Smooth muscle cell (in vitro differentiated cells): ENCODE measurements around the gene PACSIN2. TPM values are rescaled to one million over a fixed set of nuclear protein-coding genes. Genes with fewer than 3 reads are reported as not detected.

Experiments used
- DNase-seq: peaks from one replicate; lab custom pipeline; 2025; ENCODE audit not compliant: unreplicated experiment; lab: John Stamatoyannopoulos, UW
- H2AFZ ChIP-seq: fragments of 200-600 bp; sonication (generic); 2 replicates; pipeline ENCODE4 v1.6.0; 2016; ENCODE audit warnings: antibody characterized with exemption, low read depth, mild to moderate bottlenecking
- H3F3A ChIP-seq: fragments of 200-600 bp; sonication (generic); 2 replicates; pipeline ENCODE4 v1.6.0; 2017; ENCODE audit warnings: antibody characterized with exemption, low read depth
- H3K27ac ChIP-seq: fragments of 200-600 bp; sonication (generic); 2 replicates; pipeline ENCODE4 v1.5.1; 2016; ENCODE audit warnings: low read depth, mild to moderate bottlenecking
- H3K27me3 ChIP-seq: fragments of 200-600 bp; sonication (generic); 2 replicates; pipeline ENCODE4 v1.6.1; 2016; ENCODE audit warnings: low read depth, mild to moderate bottlenecking
- H3K36me3 ChIP-seq: fragments of 200-600 bp; sonication (generic); 2 replicates; pipeline ENCODE4 v1.5.1; 2016; ENCODE audit warnings: low read depth
- H3K4me1 ChIP-seq: fragments of 200-600 bp; sonication (generic); 2 replicates; pipeline ENCODE4 v1.5.1; 2016; ENCODE audit warnings: low read depth
- H3K4me2 ChIP-seq: fragments of 200-600 bp; sonication (generic); 2 replicates; pipeline ENCODE4 v1.6.0; 2016; ENCODE audit warnings: mild to moderate bottlenecking
- H3K4me3 ChIP-seq: fragments of 200-600 bp; sonication (generic); 2 replicates; pipeline ENCODE4 v1.5.1; 2016; ENCODE audit warnings: mild to moderate bottlenecking
- H3K79me2 ChIP-seq: fragments of 200-600 bp; sonication (generic); 2 replicates; pipeline ENCODE4 v1.6.0; 2016; ENCODE audit warnings: low read depth, mild to moderate bottlenecking
- H3K9ac ChIP-seq: fragments of 200-600 bp; sonication (generic); 2 replicates; pipeline ENCODE4 v1.6.0; 2016; ENCODE audit warnings: low read depth
- H3K9me3 ChIP-seq: fragments of 200-600 bp; sonication (generic); replicated peaks from 2 replicates; pipeline ENCODE4 v1.5.1; 2016; ENCODE audit warnings: low read depth
- H4K20me1 ChIP-seq: fragments of 200-600 bp; sonication (generic); 2 replicates; pipeline ENCODE4 v1.6.0; 2016; ENCODE audit warnings: low read depth
- CTCF ChIP-seq: fragments of 200-600 bp; sonication (generic); IDR thresholded peaks from 2 replicates; pipeline ENCODE4 v1.5.1; 2017; ENCODE audit warnings: borderline replicate concordance, mild to moderate bottlenecking, antibody characterized with exemption; ENCODE audit not compliant: insufficient read depth, poor library complexity, severe bottlenecking
- WGBS: methylation state at CpG from one replicate; pipeline ENCODE4 v1.1.7; 2016; ENCODE audit warnings: low lambda C conversion rate; 5-methylcytosine and 5-hydroxymethylcytosine counted together
- polyA plus RNA-seq: library from polyadenylated mRNA; unstranded; fragments of >200 nt; fragmentation: Nextera tagmentation; extraction: Ambion mirVana; gene quantifications from 2 replicates; pipeline ENCODE4 v1.2.1, GENCODE V29; 2016
- total RNA-seq: library from RNA; depleted of rRNA; stranded (reverse); fragments of >200 nt; gene quantifications from 2 replicates; pipeline ENCODE4 v1.2.3, GENCODE V29; 2014

PACSIN2 gene
- total and polyA plus RNA-seq, 2 experiments from 2014 or later, result 34.7 to 41.1 TPM

- Histone ChIP-seq H3K36me3 (no peaks in the 10 kb centered on the region), H3K4me3 (no peak overlapping the region), H3K9me3 (no peaks in the 10 kb centered on the region), H3F3A (no peaks in the 10 kb centered on the region), H3K9ac (no peak overlapping the region), H3K27ac (no peak overlapping the region), H3K79me2 (peaks cover 2% of the 10 kb centered on the region), H4K20me1 (peaks cover 58% of the 10 kb centered on the region), H2AFZ (no peak overlapping the region), H3K4me1 (no peaks in the 10 kb centered on the region), H3K4me2 (no peak overlapping the region), H3K27me3 (no peaks in the 10 kb centered on the region)
- TF ChIP-seq CTCF, result no peak
- DNase-seq, result no peak
- 99% methylated on average over 3 of the region's 3 CpGs for WGBS
Observed at GRCh38 chr22:42891696-42892095, 123.3 kb downstream of the PACSIN2 start.

- Histone ChIP-seq H4K20me1 (peaks cover 51% of the 10 kb centered on the region), H3K9me3 (no peaks in the 10 kb centered on the region), H3K36me3 (no peaks in the 10 kb centered on the region), H3K4me2 (no peak overlapping the region), H2AFZ (no peak overlapping the region), H3K27me3 (no peaks in the 10 kb centered on the region), H3K4me3 (no peak overlapping the region), H3K4me1 (no peaks in the 10 kb centered on the region), H3K27ac (no peak overlapping the region), H3K79me2 (no peaks in the 10 kb centered on the region), H3K9ac (no peak overlapping the region), H3F3A (no peaks in the 10 kb centered on the region)
- 97% methylated on average over 12 of the region's 13 CpGs for WGBS
- no peak for TF ChIP-seq CTCF
- DNase-seq, result no peak
Observed at GRCh38 chr22:42891008-42891407, 123.9 kb downstream of the PACSIN2 start.

- DNase-seq, result no peak
- TF ChIP-seq CTCF, result no peak
- Histone ChIP-seq H3K79me2 (no peaks in the 10 kb centered on the region), H2AFZ (no peak overlapping the region), H4K20me1 (peaks cover 36% of the 10 kb centered on the region), H3K36me3 (no peaks in the 10 kb centered on the region), H3K4me2 (no peak overlapping the region), H3K4me3 (no peak overlapping the region), H3K27ac (no peak overlapping the region), H3K27me3 (no peaks in the 10 kb centered on the region), H3K4me1 (no peaks in the 10 kb centered on the region), H3K9ac (no peak overlapping the region), H3F3A (no peaks in the 10 kb centered on the region), H3K9me3 (no peaks in the 10 kb centered on the region)
- 88% methylated on average over 4 of the region's 4 CpGs for WGBS
Observed at GRCh38 chr22:42889304-42889703, 125.6 kb downstream of the PACSIN2 start.
